ENCODE measurements around the gene FAM89B. TPM values are rescaled to one million over a fixed set of nuclear protein-coding genes. Genes with fewer than 3 reads are reported as not detected.
A peak's percentile ranks its signal among the peaks of the same experiment; 100 is the strongest.

FAM89B gene
- polyA plus RNA-seq, 3 donors from 2014 or later = 98.6 to 173 (median 158) TPM

DNA sequence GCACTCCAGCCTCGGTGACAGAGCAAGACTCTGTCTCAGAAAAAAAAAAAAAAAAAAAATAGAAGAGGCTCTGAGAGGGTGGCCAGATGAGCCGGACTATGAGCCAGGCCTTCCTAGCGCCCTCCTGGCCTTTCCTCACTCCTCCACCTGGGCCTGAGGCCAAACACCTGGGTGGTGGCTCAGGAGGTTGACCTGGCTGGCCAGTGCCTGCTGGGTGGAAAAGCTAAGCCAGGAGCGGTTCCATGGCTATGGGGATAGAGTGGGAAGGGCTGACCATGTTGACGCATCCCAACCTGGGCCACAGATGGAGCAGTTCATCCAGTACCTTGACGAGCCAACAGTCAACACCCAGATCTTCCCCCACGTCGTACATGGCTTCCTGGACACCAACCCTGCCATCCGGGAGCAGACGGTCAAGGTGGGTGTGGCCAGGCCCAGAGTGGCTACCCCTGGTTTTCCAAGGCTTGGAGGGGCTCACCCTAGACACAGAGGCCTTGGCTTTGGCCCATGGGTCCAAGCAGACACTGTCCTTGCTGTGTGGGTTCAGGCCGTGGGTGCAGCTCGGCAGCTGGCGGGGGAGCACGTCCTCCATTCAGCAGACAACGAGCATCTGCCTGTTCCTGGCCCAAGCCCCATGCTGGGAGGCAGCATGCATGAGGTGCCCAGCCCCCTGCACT, 39.8 kb upstream of the FAM89B start:
- H3K36me3 Mint-ChIP-seq = peaks cover 4 to 18% (median 11%) of the 10 kb centered on the region in 3 donors
- H3K4me3 Mint-ChIP-seq = no peak overlapping the region
- no peaks in the 10 kb centered on the region for H3K9me3 Mint-ChIP-seq
- no peak overlapping the region for H3K27ac Mint-ChIP-seq
- DNase-seq = no peak
- H3K4me1 Mint-ChIP-seq = peaks cover 0 to 3% of the 10 kb centered on the region in 2 donors
- peaks cover 0 to 4% (median 2%) of the 10 kb centered on the region in 3 donors for H3K27me3 Mint-ChIP-seq (ENCODE audit: low read depth in 3 of 3)

DNA sequence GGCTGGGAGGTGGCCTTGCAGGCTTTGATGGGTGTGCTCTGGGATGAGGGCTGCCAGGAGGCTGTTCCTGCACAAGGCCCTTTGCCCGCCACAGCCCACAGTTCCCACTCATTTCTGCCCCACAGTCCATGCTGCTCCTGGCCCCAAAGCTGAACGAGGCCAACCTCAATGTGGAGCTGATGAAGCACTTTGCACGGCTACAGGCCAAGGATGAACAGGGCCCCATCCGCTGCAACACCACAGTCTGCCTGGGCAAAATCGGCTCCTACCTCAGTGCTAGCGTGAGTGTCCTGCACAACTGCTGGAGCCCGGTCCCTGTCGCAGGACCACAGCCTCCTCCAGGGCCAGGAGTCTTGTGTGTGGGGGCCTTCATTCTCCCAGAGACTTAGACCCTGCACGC, 37.2 kb upstream of the FAM89B start:
- Mint-ChIP-seq H3K36me3 (peaks cover 3 to 15% (median 7%) of the 10 kb centered on the region in 3 donors), H3K27me3 (ENCODE audit: low read depth in 3 of 3) (peaks cover 0 to 6% (median 3%) of the 10 kb centered on the region in 3 donors), H3K27ac (no peak overlapping the region), H3K4me1 (peaks cover 0 to 3% of the 10 kb centered on the region in 2 donors), H3K9me3 (no peaks in the 10 kb centered on the region), H3K4me3 (no peak overlapping the region)
- no peak for DNase-seq

GRCh38 chr11:65536412-65537295, 35.7 kb upstream of the FAM89B start:
- peaks cover 0 to 6% (median 4%) of the 10 kb centered on the region in 3 donors for H3K36me3 Mint-ChIP-seq
- H3K4me1 Mint-ChIP-seq = peaks cover 9 to 12% of the 10 kb centered on the region in 2 donors
- H3K4me3 Mint-ChIP-seq = no peak overlapping the region
- DNase-seq = no peak
- H3K27ac Mint-ChIP-seq = peak overlapping the region in 1 of 6 donors; percentile 18
- H3K9me3 Mint-ChIP-seq = no peaks in the 10 kb centered on the region
- H3K27me3 Mint-ChIP-seq (ENCODE audit: low read depth in 3 of 3) = peaks cover 0 to 7% (median 3%) of the 10 kb centered on the region in 3 donors

GRCh38 chr11:65537296-65537597, 35.1 kb upstream of the FAM89B start:
- H3K36me3 Mint-ChIP-seq = peaks cover 0 to 6% (median 4%) of the 10 kb centered on the region in 3 donors
- H3K4me1 Mint-ChIP-seq = peaks cover 15 to 16% of the 10 kb centered on the region in 2 donors
- peak overlapping the region in 1 of 5 donors; percentile 41 for H3K4me3 Mint-ChIP-seq
- H3K9me3 Mint-ChIP-seq = no peaks in the 10 kb centered on the region
- peaks cover 0 to 7% (median 3%) of the 10 kb centered on the region in 3 donors for H3K27me3 Mint-ChIP-seq (ENCODE audit: low read depth in 3 of 3)
- DNase-seq = no peak
- H3K27ac Mint-ChIP-seq = no peak overlapping the region

DNA sequence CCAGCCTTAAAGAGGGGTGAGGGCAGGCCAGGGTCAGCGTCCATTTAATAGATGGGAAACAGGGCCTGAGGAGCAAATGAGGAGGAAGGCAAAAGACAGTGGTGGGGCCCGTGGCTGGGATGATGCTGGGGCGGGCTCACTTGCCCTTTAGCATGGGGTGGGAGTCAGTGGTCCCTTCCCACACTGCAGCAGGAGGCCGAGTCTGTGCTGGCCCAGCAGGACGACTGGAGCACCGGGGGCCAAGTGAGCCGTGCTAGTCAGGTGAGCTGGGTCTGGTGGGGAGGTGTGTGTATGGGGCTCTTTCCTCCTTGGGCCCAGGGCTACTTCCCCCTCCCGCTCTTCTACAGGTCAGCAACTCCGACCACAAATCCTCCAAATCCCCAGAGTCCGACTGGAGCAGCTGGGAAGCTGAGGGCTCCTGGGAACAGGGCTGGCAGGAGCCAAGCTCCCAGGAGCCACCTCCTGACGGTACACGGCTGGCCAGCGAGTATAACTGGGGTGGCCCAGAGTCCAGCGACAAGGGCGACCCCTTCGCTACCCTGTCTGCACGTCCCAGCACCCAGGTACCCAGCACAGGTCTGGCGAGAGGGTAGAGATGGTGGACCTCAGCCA, 34.6 kb upstream of the FAM89B start:
- peaks cover 0 to 7% (median 3%) of the 10 kb centered on the region in 3 donors for H3K27me3 Mint-ChIP-seq (ENCODE audit: low read depth in 3 of 3)
- H3K4me1 Mint-ChIP-seq = peaks cover 15 to 16% of the 10 kb centered on the region in 2 donors
- DNase-seq = no peak
- H3K9me3 Mint-ChIP-seq = no peaks in the 10 kb centered on the region
- peak overlapping the region in 1 of 6 donors; percentile 61 for H3K27ac Mint-ChIP-seq
- peaks cover 0 to 8% (median 4%) of the 10 kb centered on the region in 3 donors for H3K36me3 Mint-ChIP-seq
- H3K4me3 Mint-ChIP-seq = peak overlapping the region in 2 of 5 donors; percentile 41 to 42

DNA sequence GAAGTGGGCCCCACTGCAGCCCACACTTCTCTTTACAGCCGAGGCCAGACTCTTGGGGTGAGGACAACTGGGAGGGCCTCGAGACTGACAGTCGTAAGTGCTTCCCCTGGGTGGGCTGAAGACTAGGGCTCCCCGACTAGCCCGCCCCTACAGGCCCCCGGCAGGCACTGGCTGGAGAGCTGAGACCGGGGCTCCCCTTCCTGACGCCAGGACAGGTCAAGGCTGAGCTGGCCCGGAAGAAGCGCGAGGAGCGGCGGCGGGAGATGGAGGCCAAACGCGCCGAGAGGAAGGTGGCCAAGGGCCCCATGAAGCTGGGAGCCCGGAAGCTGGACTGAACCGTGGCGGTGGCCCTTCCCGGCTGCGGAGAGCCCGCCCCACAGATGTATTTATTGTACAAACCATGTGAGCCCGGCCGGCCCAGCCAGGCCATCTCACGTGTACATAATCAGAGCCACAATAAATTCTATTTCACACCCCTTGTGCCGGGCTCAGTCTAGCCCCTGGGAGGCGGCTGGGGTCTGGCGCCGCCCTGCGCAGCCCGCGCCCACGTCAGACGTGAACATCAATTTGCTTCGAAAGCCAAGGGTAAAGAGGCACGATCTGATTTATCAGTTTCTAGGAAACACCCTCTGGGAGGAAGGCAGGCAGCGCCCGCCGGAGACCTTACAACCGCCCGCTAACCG, 34.0 kb upstream of the FAM89B start:
- Mint-ChIP-seq H3K4me1 (peaks cover 15 to 16% of the 10 kb centered on the region in 2 donors), H3K9me3 (no peaks in the 10 kb centered on the region), H3K27ac (no peak overlapping the region), H3K36me3 (peaks cover 0 to 9% (median 4%) of the 10 kb centered on the region in 3 donors), H3K4me3 (peak overlapping the region in 4 of 5 donors; percentile 24 to 50 (median 37)), H3K27me3 (ENCODE audit: low read depth in 3 of 3) (peaks cover 0 to 7% (median 3%) of the 10 kb centered on the region in 3 donors)
- DNase-seq = no peak

GRCh38 chr11:65538915-65539743, 33.2 kb upstream of the FAM89B start:
- H3K4me1 Mint-ChIP-seq = peaks cover 15 to 16% of the 10 kb centered on the region in 2 donors
- peak overlapping the region in 1 of 5 donors; percentile 14 for H3K4me3 Mint-ChIP-seq
- no peak overlapping the region for H3K27ac Mint-ChIP-seq
- no peaks in the 10 kb centered on the region for H3K9me3 Mint-ChIP-seq
- H3K27me3 Mint-ChIP-seq (ENCODE audit: low read depth in 3 of 3) = peaks cover 0 to 7% (median 3%) of the 10 kb centered on the region in 3 donors
- peaks cover 0 to 9% (median 4%) of the 10 kb centered on the region in 3 donors for H3K36me3 Mint-ChIP-seq
- DNase-seq = no peak

DNA sequence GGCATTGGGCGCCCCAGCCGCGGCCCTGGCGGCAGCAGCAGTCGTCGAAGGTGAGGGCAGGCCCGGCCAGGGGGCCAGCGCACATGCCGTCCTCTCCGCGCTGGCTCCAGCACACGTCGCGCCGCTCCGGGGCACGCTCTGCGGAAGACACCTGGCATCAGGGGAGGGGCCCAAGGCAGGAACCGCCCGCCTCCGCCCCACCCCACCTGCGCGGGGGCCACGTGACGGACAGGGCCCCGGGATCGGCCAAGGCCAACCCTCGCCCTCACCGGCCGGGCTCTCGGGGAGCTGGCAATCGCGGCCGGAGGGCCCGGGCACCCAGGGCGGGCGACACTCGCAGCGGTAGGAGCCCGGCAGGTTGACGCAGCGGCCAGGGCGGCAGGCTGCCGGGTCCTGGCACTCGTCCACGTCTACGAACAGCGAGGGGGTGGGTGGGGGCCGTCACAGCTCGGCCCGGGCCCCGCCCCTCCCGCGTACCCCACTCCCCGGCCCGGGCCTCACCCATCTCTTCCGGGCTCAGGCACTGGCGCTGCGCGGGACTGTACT, 32.5 kb upstream of the FAM89B start:
- Mint-ChIP-seq H3K27ac (peak overlapping the region in 4 of 6 donors; percentile 64 to 88 (median 84)), H3K4me1 (peaks cover 12 to 15% of the 10 kb centered on the region in 2 donors), H3K36me3 (peaks cover 0 to 4% (median 0%) of the 10 kb centered on the region in 3 donors), H3K4me3 (peak overlapping the region; percentile 81 to 88 (median 87)), H3K9me3 (no peaks in the 10 kb centered on the region), H3K27me3 (ENCODE audit: low read depth in 3 of 3) (peaks cover 0 to 3% (median 3%) of the 10 kb centered on the region in 3 donors)
- DNase-seq = no peak

GRCh38 chr11:65540290-65541092, 31.8 kb upstream of the FAM89B start:
- Mint-ChIP-seq H3K27ac (peak overlapping the region; percentile 65 to 92 (median 85)), H3K9me3 (no peaks in the 10 kb centered on the region), H3K4me1 (peaks cover 13 to 18% of the 10 kb centered on the region in 2 donors), H3K4me3 (peak overlapping the region; percentile 81 to 88 (median 87)), H3K27me3 (ENCODE audit: low read depth in 3 of 3) (peaks cover 0 to 3% (median 3%) of the 10 kb centered on the region in 3 donors), H3K36me3 (peaks cover 0 to 4% (median 0%) of the 10 kb centered on the region in 3 donors)
- DNase-seq = peak; percentile 91 to 93 (median 93)

- peaks cover 0 to 5% (median 3%) of the 10 kb centered on the region in 3 donors for H3K27me3 Mint-ChIP-seq (ENCODE audit: low read depth in 3 of 3)
- peaks cover 0 to 4% (median 0%) of the 10 kb centered on the region in 3 donors for H3K36me3 Mint-ChIP-seq
- peak overlapping the region; percentile 65 to 95 (median 85) for H3K27ac Mint-ChIP-seq
- H3K9me3 Mint-ChIP-seq = no peaks in the 10 kb centered on the region
- peaks cover 20 to 26% of the 10 kb centered on the region in 2 donors for H3K4me1 Mint-ChIP-seq
- no peak for DNase-seq
- peak overlapping the region; percentile 81 to 88 (median 87) for H3K4me3 Mint-ChIP-seq
Observed at GRCh38 chr11:65541093-65541982, 31.0 kb upstream of the FAM89B start.
